ENCODE measurements around the gene CAPZA1.

DNA sequence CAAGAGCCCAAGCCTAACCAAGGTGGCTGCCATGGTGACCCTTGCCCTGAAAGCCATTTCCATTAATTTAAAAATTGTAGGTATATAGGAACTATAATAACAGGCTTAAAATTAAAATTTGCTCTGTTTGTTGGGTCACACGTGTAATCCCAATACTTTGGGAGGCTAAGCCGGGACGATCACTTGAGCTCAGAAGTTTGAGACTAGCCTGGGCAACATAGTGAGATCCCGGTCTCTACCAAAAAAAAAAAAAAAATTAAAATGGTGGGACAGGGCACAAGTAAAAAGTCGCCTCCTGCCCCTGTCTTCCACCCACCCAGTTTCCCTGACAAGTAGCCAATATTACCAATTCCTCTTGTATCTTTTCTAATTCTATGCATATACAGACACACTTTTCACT, 6.6 kb downstream of the CAPZA1 start:
- TF ChIP-seq YY1 (IDR thresholded peaks at IDR 0.05; ENCODE audit: insufficient read depth, insufficient read length) (no peak), ZNF274 (IDR thresholded peaks at IDR 0.05; ENCODE audit: low read depth, low read length) (no peak)
